HepG2 (cell line): Measurements from ENCODE around the gene ZNF625. TPM values are rescaled to one million over a fixed set of nuclear protein-coding genes. Genes with fewer than 3 reads are reported as not detected.
A peak's percentile ranks its signal among the peaks of the same experiment; 100 is the strongest.

Source experiments
- AHDC1 ChIP-seq: sonication (generic); formaldehyde crosslinking; IDR thresholded peaks from 2 replicates; pipeline ENCODE4 v1.5.1; 2020; ENCODE audit warnings: mild to moderate bottlenecking, missing genetic modification reagents, borderline replicate concordance
- CSRNP1 ChIP-seq: sonication (generic); formaldehyde crosslinking; IDR thresholded peaks from 2 replicates; pipeline ENCODE4 v1.8.1; 2023; ENCODE audit warnings: mild to moderate bottlenecking, missing genetic modification reagents
- E2F5 ChIP-seq: sonication (generic); formaldehyde crosslinking; conservative IDR thresholded peaks from 2 replicates; pipeline ENCODE4 v1.4.0; 2020; ENCODE audit warnings: missing genetic modification reagents
- GATA4 ChIP-seq: sonication (generic); IDR thresholded peaks from 2 replicates; pipeline ENCODE4 v1.6.1; 2016; ENCODE audit warnings: antibody characterized with exemption, low read depth, borderline replicate concordance
- NFE2L1 ChIP-seq: sonication (generic); formaldehyde crosslinking; IDR thresholded peaks from 2 replicates; pipeline ENCODE4 v1.4.0; 2020; ENCODE audit warnings: missing genetic modification reagents, mild to moderate bottlenecking, borderline replicate concordance
- NFIB ChIP-seq: sonication (generic); formaldehyde crosslinking; IDR thresholded peaks from 2 replicates; pipeline ENCODE4 v1.9.0; 2021; ENCODE audit warnings: missing genetic modification reagents, mild to moderate bottlenecking, borderline replicate concordance
- PATZ1 ChIP-seq: sonication (generic); formaldehyde crosslinking; IDR thresholded peaks from 2 replicates; pipeline ENCODE4 v1.4.0; 2020; ENCODE audit warnings: missing genetic modification reagents
- PAX8 ChIP-seq: sonication (generic); formaldehyde crosslinking; IDR thresholded peaks from 2 replicates; pipeline ENCODE4 v1.8.0; 2022; ENCODE audit warnings: mild to moderate bottlenecking, missing genetic modification reagents, borderline replicate concordance
- RAD51 ChIP-seq: fragments of 450-650 bp; IDR thresholded peaks from 2 replicates; pipeline ENCODE4 v1.6.1; 2016; ENCODE audit warnings: borderline replicate concordance
- RFX1 ChIP-seq: fragments of 450-650 bp; IDR thresholded peaks from 2 replicates; pipeline ENCODE4 v1.6.1; 2017
- SP2 ChIP-seq: sonication (generic); formaldehyde crosslinking; IDR thresholded peaks from 2 replicates; pipeline ENCODE4 v1.5.1; 2020; ENCODE audit warnings: mild to moderate bottlenecking, missing genetic modification reagents
- ZBTB7A ChIP-seq: sonication (generic); formaldehyde crosslinking; IDR thresholded peaks from 2 replicates; pipeline ENCODE4 v1.8.0; 2022; ENCODE audit warnings: mild to moderate bottlenecking, missing genetic modification reagents
- ZNF20 ChIP-seq: sonication (generic); formaldehyde crosslinking; IDR thresholded peaks from 2 replicates; pipeline ENCODE4 v1.4.0; 2020; ENCODE audit warnings: mild to moderate bottlenecking, moderate library complexity, missing genetic modification reagents
- ZNF335 ChIP-seq: sonication (generic); formaldehyde crosslinking; IDR thresholded peaks from 2 replicates; pipeline ENCODE4 v1.4.0; 2020; ENCODE audit warnings: missing genetic modification reagents
- ZNF446 ChIP-seq: sonication (generic); formaldehyde crosslinking; IDR thresholded peaks from 2 replicates; pipeline ENCODE4 v1.5.0; 2020; ENCODE audit warnings: mild to moderate bottlenecking, missing genetic modification reagents
- ZNF496 ChIP-seq: sonication (generic); formaldehyde crosslinking; IDR thresholded peaks from 2 replicates; pipeline ENCODE4 v1.8.1; 2023; ENCODE audit warnings: mild to moderate bottlenecking, moderate library complexity, missing genetic modification reagents; ENCODE audit not compliant: insufficient replicate concordance
- ZNF558 ChIP-seq: sonication (generic); formaldehyde crosslinking; IDR thresholded peaks from 2 replicates; pipeline ENCODE4 v1.9.0; 2022; ENCODE audit warnings: mild to moderate bottlenecking, missing genetic modification reagents, borderline replicate concordance
- ZNF605 ChIP-seq: sonication (generic); formaldehyde crosslinking; IDR thresholded peaks from 2 replicates; pipeline ENCODE4 v1.8.0; 2022; ENCODE audit warnings: mild to moderate bottlenecking, missing genetic modification reagents
- ZSCAN25 ChIP-seq: sonication (generic); formaldehyde crosslinking; IDR thresholded peaks from 2 replicates; pipeline ENCODE4 v1.8.0; 2022; ENCODE audit warnings: mild to moderate bottlenecking, missing genetic modification reagents
- polyA plus RNA-seq, 8 experiments: library from polyadenylated mRNA; depleted of rRNA in 3 of 8; stranded (reverse) in 7 of 8; unstranded in 1 of 8; fragments of >200 nt; fragmentation: Illumina TruSeq in 4 of 8; extraction: Trizol in 4 of 8; gene quantifications; 2 replicates each; pipeline versions ENCODE4 v1.2.1 to v1.2.3, GENCODE V29; 2011 to 2016; ENCODE audit warnings: low read depth in 4 of 8, missing spikeins in 1 of 8, mixed read lengths in 1 of 8; ENCODE audit not compliant: insufficient read depth in 1 of 8
- total RNA-seq, 5 experiments: library from RNA; depleted of rRNA; stranded (reverse); fragments of >200 nt; fragmentation: Illumina TruSeq; extraction: Trizol; gene quantifications; 2 replicates each; pipeline ENCODE4 v1.2.3, GENCODE V29; 2016; ENCODE audit warnings: low read depth in 1 of 5

The ZNF625 gene
- total and polyA plus RNA-seq, 2 of the 13 experiments (the other 11 are each of a cell fraction or from before 2014, with no cell fraction given) = 1.7 to 12.2 TPM

- TF ChIP-seq NFIB (CRISPR knock-in tag) (no peak), AHDC1 (CRISPR knock-in tag) (no peak), ZNF558 (CRISPR knock-in tag) (no peak; the same call in 1 of the 2 replicates), PATZ1 (no peak), PAX8 (CRISPR knock-in tag) (0 out of 2 replicates have a peak, but pooled peaks have one; percentile 64), GATA4 (peak; percentile 47; the same call in 1 of the 2 replicates), ZSCAN25 (CRISPR knock-in tag) (no peak), ZNF496 (CRISPR knock-in tag) (no peak), NFE2L1 (no peak), ZNF446 (CRISPR knock-in tag) (peak; percentile 73), ZNF605 (CRISPR knock-in tag) (peak; percentile 56; the same call in 1 of the 2 replicates), SP2 (CRISPR knock-in tag) (peak; percentile 81), CSRNP1 (peak; percentile 74; the same call in 1 of the 2 replicates), E2F5 (0 out of 2 replicates have a peak, but pooled peaks have one; percentile 19), ZNF20 (no peak), RFX1 (no peak), RAD51 (no peak), ZNF335 (CRISPR knock-in tag) (peak; percentile 47; the same call in 1 of the 2 replicates), ZBTB7A (peak; percentile 94)
Observed at GRCh38 chr19:12156223-12157058, at the start of gene ZNF625 (continued).
